Endothelial cell (in vitro differentiated cells): ENCODE results near the gene EVA1C. TPM values are rescaled to one million over a fixed set of nuclear protein-coding genes. Genes with fewer than 3 reads are reported as not detected.
A peak's percentile ranks its signal among the peaks of the same experiment; 100 is the strongest.

Experiments
- DNase-seq: peaks from one replicate; pipeline ENCODE4 v3.0.0; 2021; ENCODE audit warnings: low spot score
- H3K27ac Mint-ChIP-seq: one replicate; pipeline ENCODE4 v1.8.0; 2021; ENCODE audit warnings: mixed read lengths, inconsistent platforms; ENCODE audit not compliant: unreplicated experiment
- H3K27me3 Mint-ChIP-seq: one replicate; pipeline ENCODE4 v1.8.0; 2021; ENCODE audit warnings: mild to moderate bottlenecking, moderate library complexity, mixed read lengths, inconsistent platforms; ENCODE audit not compliant: unreplicated experiment
- H3K36me3 Mint-ChIP-seq: one replicate; pipeline ENCODE4 v1.8.0; 2021; ENCODE audit warnings: mild to moderate bottlenecking, low read depth, mixed read lengths, inconsistent platforms; ENCODE audit not compliant: unreplicated experiment
- H3K4me1 Mint-ChIP-seq: one replicate; pipeline ENCODE4 v1.8.0; 2021; ENCODE audit warnings: mild to moderate bottlenecking, mixed read lengths, inconsistent platforms; ENCODE audit not compliant: unreplicated experiment
- H3K4me3 Mint-ChIP-seq: one replicate; pipeline ENCODE4 v1.8.0; 2021; ENCODE audit warnings: mild to moderate bottlenecking, mixed read lengths, inconsistent platforms; ENCODE audit not compliant: unreplicated experiment
- H3K9me3 Mint-ChIP-seq: one replicate; pipeline ENCODE4 v1.8.0; 2021; ENCODE audit warnings: mixed read lengths, inconsistent platforms; ENCODE audit not compliant: unreplicated experiment
- CTCF ChIP-seq: fragments of 200-600 bp; sonication (generic); IDR thresholded peaks from one replicate; pipeline ENCODE4 v1.5.0; 2021; ENCODE audit warnings: antibody characterized with exemption; ENCODE audit not compliant: unreplicated experiment
- total RNA-seq: library from RNA; stranded (reverse); fragmentation: NEBNext Ultra II Directional; extraction: Animal tissue kit (Norgen Biotek cat#: 25700); gene quantifications from one replicate; pipeline ENCODE4 v1.2.1, GENCODE V29; 2021; ENCODE audit not compliant: unreplicated experiment

Gene EVA1C
- total RNA-seq, 1 donor from 2014 or later = 1.1 TPM

GRCh38 chr21:32372755-32373154 is 39.8 kb upstream of the EVA1C start:
- Mint-ChIP-seq H3K27me3 (no peaks in the 10 kb centered on the region), H3K9me3 (no peaks in the 10 kb centered on the region), H3K27ac (no peak overlapping the region), H3K4me3 (no peak overlapping the region), H3K4me1 (peaks cover 6% of the 10 kb centered on the region), H3K36me3 (peaks cover 14% of the 10 kb centered on the region)
- TF ChIP-seq CTCF = no peak
- DNase-seq = no peak

DNA sequence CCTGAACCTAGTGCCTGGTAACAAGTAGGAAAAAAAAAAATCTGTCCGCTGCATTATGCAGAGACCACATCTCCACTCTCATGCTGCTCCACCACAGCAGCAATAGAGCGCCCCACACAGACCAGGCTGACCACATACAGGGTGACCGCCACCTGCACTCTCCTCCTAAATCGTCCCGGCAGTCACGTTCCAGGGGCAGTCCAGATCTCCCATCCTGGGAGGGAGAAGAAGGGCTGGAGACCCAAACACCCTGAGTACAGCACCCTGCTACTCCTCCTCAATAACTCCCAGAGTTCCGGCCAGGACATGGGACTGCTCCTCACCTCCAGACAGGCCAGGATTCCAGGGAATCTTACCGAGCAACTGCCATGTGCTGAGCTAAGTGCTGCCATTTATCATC is 35.0 kb upstream of the EVA1C start:
- no peak for DNase-seq
- Mint-ChIP-seq H3K9me3 (no peaks in the 10 kb centered on the region), H3K27me3 (peaks cover 9% of the 10 kb centered on the region), H3K4me3 (no peak overlapping the region), H3K4me1 (no peaks in the 10 kb centered on the region), H3K36me3 (peaks cover 20% of the 10 kb centered on the region), H3K27ac (no peak overlapping the region)
- no peak for TF ChIP-seq CTCF

DNA sequence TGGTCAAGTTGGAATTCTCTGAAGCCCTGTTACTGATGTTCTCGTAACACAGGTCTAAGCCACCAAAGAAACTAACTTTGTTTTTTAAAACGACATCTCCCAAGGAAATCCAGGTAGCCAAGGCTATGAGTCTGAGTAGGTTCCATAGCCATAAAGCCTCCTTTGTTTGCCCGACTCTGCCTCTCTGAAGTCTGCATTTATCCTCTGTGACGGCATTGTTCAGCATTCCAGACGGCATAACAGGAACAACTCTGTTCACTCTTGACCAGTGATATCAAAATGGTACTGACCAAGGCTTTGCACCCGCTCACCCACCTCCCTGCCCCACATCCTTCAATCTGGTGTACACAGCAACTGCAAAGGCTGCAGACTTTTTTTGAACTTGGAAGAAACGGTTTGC is 34.5 kb upstream of the EVA1C start:
- Mint-ChIP-seq H3K36me3 (peaks cover 20% of the 10 kb centered on the region), H3K27me3 (peaks cover 9% of the 10 kb centered on the region), H3K27ac (no peak overlapping the region), H3K4me1 (no peaks in the 10 kb centered on the region), H3K4me3 (peak overlapping the region; percentile 11), H3K9me3 (no peaks in the 10 kb centered on the region)
- TF ChIP-seq CTCF = no peak
- DNase-seq = no peak

- peaks cover 11% of the 10 kb centered on the region for H3K27me3 Mint-ChIP-seq
- TF ChIP-seq CTCF = no peak
- H3K9me3 Mint-ChIP-seq = no peaks in the 10 kb centered on the region
- H3K4me1 Mint-ChIP-seq = no peaks in the 10 kb centered on the region
- H3K27ac Mint-ChIP-seq = no peak overlapping the region
- peaks cover 23% of the 10 kb centered on the region for H3K36me3 Mint-ChIP-seq
- no peak for DNase-seq
- no peak overlapping the region for H3K4me3 Mint-ChIP-seq
Observed at GRCh38 chr21:32378956-32379355, 33.5 kb upstream of the EVA1C start.

GRCh38 chr21:32380940-32381339 is 31.6 kb upstream of the EVA1C start:
- no peak overlapping the region for H3K27ac Mint-ChIP-seq
- TF ChIP-seq CTCF = no peak
- peaks cover 23% of the 10 kb centered on the region for H3K36me3 Mint-ChIP-seq
- no peaks in the 10 kb centered on the region for H3K4me1 Mint-ChIP-seq
- H3K27me3 Mint-ChIP-seq = peaks cover 11% of the 10 kb centered on the region
- H3K9me3 Mint-ChIP-seq = no peaks in the 10 kb centered on the region
- DNase-seq = no peak
- H3K4me3 Mint-ChIP-seq = no peak overlapping the region
